Erythroblast (primary cell): ENCODE data around the gene HSF2BP.

Source experiments
- GATA1 ChIP-seq: IDR thresholded peaks from 2 replicates; pipeline ENCODE4 v1.6.1; 2011; ENCODE audit warnings: low read depth, mild to moderate bottlenecking, control low read depth, low read length, moderate library complexity
- POLR2A ChIP-seq: IDR thresholded peaks from 2 replicates; pipeline ENCODE4 v1.6.1; 2011; ENCODE audit warnings: mild to moderate bottlenecking, low read length

GRCh38 chr21:43609501-43610340 is 49.6 kb downstream of the HSF2BP start:
- no peak for TF ChIP-seq POLR2A
- TF ChIP-seq GATA1: no peak
